Stimulated activated CD4-positive, alpha-beta T cell treated with anti-CD3 and anti-CD28 coated beads, Interleukin-2, amount 100 ng/mL, for 4 hours (primary cell): ENCODE measurements around the gene NXPE3.
A peak's percentile ranks its signal among the peaks of the same experiment; 100 is the strongest.
"Not testable (repeated sequence)": the region's sequence is repeated elsewhere in the genome, so short reads cannot be mapped to it uniquely, and the experiment has no call there.

Experiments used
- DNase-seq: peaks from one replicate; pipeline ENCODE4 v3.0.0-alpha.2; 2020; ENCODE audit warnings: low read depth

Gene NXPE3

DNA sequence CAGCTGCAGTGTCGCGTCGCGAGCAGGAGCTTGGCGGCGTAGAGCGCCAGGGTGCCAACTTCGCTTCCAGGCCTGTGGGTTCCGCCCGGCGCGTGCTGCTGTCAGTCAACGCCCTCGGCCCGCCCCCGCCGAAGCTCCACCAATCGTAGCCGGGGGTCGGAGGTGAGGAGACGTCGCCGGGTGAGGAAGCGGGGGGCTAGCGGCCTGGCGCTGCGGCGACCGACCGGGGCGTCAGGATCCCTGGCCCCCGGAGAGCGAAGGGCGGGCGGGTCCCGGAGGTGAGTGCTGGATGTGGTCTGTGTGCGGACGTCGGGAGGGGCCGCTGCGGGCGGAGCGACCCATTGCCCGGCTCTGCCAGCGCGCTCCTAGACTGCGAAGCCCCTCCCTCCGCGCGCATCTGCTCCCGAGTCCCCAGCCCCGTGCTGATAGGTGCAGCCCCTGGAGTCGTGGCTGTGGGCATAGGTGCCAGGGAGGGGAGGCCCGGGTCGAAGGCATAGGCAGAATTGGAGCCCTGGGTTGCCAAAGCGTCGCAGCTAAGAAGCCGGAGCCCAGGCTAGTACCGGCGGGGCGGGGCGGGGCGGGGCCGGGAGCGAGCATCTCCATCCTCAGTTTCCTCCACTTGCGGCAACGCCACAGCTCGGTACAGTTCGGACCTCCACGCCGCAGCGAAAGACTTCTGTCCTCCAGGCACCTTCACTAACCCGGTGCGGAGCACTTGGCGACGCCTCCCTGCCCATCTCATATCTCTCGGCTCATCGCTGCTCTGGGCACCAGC is at the start of gene NXPE3:
Gene NXPE3, plus strand, starts transcription at position 165 of the 775 bp plus-strand sequence. CDS start 6,386 bp downstream, outside the sequence.
- DNase-seq, result peak; percentile 89

DNA sequence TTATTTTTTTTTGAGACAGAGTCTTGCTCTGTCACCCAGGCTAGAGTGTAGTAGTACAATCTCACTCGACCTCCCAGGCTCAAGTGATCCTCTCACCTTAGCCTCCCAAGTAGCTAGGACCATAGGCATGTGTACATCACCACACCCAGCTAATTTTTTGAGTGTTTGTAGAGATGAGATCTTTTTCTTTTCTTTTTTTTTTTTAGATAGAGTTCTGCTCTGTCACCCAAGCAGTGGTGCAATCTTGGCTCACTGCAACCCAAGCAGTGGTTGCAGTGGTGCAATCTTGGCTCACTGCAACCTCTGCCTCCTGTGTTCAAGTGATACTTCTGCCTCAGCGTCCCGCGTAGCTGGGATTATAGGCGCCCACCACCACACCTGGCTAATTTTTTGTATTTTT is 49.4 kb upstream of the NXPE3 start:
- DNase-seq, result no peak

- no peak for DNase-seq
Observed at GRCh38 chr3:101730839-101731238, 48.2 kb upstream of the NXPE3 start.

- no peak for DNase-seq
Observed at GRCh38 chr3:101732240-101732641, 46.8 kb upstream of the NXPE3 start.

- no peak for DNase-seq
Observed at GRCh38 chr3:101735833-101736232, 43.2 kb upstream of the NXPE3 start.

DNA sequence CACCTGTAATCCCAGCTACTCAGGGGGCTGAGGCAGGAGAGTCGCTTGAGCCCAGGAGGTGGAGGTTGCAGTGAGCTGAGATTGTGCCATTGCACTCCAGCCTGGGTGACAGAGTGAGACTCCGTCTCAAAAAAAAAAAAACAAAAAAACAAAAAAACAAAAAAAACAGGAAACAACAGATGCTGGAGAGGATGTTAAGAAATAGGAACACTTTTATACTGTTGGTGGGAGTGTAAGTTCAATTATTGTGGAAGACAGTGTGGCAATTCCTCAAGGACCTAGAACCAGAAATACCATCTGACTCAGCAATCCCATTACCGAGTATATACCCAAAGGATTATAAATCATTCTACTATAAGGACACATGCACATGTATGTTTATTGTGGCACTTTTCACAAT is 37.1 kb upstream of the NXPE3 start:
- DNase-seq, result not testable (repeated sequence)

DNA sequence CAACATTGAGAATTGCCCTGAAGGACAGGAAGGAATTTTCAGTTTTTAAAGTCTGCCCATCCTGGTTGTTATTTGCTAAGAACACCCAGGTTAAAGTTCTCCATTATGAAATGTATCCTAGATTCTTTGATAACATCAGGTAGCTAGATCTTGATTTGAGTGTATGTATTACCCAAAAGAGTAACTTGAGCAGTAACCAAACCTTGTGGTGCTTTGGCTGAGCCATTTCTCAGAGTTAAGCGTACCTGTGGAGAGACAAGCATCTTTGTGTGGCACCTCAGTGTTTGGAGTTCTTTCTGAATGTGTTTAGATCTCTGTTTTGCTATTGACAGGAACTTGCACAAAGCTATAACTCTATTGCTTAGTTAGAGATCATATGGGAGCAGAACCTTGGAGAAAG is 34.2 kb upstream of the NXPE3 start:
- no peak for DNase-seq

GRCh38 chr3:101745934-101746333 is 33.1 kb upstream of the NXPE3 start:
- DNase-seq, result not testable (repeated sequence)

DNA sequence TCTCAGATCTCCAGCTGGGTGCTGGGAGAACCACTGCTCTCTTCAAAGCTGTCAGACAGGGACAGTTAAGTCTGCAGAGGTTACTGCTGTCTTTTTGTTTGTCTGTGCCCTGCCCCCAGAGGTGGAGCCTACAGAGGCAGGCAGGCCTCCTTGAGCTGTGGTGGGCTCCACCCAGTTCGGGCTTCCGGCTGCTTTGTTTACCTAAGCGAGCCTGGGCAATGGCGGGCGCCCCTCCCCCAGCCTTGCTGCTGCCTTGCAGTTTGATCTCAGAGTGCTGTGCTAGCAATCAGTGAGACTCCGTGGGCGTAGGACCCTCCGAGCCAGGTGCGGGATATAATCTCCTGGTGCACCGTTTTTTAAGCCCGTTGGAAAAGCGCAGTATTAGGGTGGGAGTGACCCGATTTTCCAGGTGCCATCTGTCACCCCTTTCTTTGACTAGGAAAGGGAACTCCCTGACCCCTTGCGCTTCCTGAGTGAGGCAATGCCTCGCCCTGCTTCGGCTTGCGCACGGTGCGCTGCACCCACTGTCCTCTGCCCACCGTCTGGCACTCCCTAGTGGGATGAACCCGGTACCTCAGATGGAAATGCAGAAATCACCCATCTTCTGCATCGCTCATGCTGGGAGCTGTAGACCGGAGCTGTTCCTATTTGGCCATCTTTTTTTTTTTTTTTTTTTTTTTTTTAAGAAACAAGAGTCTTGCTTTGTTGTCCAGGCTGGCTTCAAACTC is 25.5 kb upstream of the NXPE3 start:
- not testable (repeated sequence) for DNase-seq

- no peak for DNase-seq
Observed at GRCh38 chr3:101758224-101758623, 20.8 kb upstream of the NXPE3 start.

DNA sequence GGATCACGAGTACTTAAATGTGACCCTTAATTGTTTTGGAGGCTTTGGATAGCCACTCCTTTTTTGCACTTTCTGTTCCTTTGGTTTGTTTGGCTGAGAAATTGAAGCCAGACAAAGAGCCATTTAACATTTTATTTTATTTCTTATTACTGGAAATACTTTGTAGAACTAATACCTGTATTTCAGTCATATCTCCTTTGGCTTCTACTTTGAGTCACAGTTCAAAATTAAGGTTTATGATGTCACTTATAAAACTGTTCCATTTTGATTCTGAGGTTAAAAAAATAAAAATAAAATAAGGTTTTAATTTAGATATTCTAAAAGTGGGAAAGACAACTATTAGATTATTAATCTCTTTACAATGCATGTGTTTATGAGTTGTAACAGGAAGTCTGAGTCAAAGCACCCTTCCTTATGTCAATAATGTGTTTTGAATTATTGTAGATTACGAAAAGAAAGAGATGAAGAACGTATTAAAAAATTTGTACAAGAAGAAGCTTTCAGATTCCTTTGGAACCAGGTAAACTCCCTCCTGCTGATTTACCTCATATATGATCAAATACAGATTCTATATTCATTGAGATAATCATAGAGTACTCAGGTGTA is 16.9 kb upstream of the NXPE3 start:
- DNase-seq, result no peak

GRCh38 chr3:101777745-101778281 is 1.2 kb upstream of the NXPE3 start:
- DNase-seq, result not testable (repeated sequence)

DNA sequence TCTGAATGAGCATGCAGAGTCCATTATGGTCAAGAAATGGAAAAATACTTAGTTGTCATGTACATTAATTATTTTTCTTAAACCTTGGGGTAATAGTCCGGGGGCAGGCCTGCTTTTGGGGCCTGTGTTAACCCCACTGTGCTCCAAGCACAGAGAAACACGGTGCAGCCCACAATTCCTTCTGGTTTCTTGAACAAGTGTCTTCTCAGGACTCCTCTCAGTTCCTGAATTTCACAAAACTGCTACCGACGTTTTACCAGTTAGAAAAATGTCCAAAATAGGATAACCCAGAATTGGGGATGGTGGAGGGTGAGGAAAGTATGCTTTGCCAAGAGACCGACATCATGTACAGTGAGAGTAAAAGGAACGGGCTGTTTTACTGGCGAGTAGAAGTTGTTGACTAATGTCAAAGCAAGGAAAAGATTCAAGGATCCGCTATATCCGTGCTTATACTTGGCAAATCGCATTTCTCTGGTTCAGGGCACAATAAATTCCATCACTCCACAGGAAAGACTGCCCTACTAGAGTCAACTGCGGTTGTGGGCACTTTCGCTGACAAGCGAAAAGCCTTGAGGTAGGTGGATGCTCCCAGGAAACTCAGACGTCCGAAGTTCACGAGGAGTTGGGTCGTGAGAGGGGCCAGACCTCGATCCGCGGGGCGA is 495 bp upstream of the NXPE3 start:
- DNase-seq, result no peak

GRCh38 chr3:101779822-101780381 is 891 bp downstream of the NXPE3 start:
- no peak for DNase-seq

DNA sequence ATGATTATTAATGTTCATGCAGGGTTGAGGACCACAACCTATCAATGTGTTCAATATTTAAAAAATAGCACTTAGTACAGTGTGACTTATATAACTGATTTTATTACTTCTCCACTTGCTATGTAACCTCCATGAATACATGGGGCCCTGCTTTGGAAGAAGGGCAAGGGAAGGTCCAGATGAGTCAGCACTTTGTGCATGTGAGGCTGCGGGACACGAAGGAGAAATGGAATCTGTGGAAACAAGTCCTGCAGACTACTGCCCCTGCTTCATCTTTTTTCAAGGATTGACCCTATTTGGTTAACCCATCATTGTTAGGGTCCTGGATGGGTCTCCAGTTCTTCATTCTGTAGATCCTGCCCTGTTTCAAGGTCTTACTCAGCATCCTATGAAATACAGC is 1.6 kb downstream of the NXPE3 start:
- no peak for DNase-seq

- DNase-seq, result no peak
Observed at GRCh38 chr3:101781166-101781565, 2.2 kb downstream of the NXPE3 start.

DNA sequence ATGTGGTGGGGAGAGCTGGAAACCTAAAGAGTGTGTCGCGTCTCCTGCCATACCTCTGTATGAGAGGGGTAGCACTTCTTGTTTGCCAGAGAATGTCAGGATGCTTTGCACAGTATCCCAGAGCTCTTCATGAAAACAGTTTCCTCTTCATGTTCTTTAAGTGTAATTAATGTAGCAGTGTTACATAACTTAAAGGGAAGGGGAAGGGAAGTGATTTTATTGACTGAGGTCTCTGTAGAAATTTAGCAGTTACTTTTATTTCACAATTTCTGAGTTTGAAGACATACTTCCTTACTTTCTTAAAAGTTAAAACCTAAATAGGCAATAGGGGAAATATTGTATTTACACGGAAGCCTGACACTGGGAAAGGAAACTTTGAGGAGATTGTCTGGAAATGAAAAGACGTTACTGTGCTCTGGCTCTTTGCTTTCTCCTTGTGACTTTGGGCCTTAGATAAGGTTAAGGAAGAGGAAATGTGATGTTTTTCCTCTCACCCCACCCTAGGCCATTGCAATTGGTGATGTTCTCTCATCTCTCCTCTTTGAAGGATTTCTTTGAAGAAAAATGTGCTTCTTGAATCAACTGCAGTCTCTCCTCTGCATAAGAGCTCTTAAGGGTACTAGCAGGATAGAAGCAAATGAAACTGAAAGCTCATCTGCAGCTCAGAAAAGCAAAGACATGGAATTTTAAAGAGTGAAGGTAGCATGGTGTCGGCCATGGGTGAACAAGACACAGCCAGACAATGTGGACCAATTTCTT is 6.0 kb downstream of the NXPE3 start:
- no peak for DNase-seq

GRCh38 chr3:101791778-101792177 is 12.8 kb downstream of the NXPE3 start:
- DNase-seq, result no peak

- no peak for DNase-seq
Observed at GRCh38 chr3:101796077-101796680, 17.2 kb downstream of the NXPE3 start.

- no peak for DNase-seq
Observed at GRCh38 chr3:101801174-101801573, 22.2 kb downstream of the NXPE3 start.

DNA sequence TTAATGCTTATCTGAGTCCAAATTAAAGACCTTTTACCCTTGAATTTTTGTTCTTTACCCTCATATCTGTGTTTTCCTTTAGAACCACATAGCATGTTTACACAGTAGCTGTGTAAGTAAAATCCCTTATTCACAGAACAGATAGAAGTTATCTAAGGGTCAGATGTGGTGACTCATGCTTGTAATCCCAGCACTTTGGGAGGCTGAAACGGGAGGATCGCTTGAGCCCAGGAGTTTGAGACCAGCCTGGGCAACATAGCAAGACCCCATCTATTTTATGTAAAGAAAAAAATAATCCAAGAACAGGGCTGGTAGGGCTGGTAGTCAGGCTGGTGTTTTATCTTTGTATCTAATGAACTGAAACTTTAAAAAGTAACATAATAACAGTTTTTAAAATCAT is 23.2 kb downstream of the NXPE3 start:
- no peak for DNase-seq
